Measurements from ENCODE around the gene ANKRD18B.
"Not testable (repeated sequence)": the region's sequence is repeated elsewhere in the genome, so short reads cannot be mapped to it uniquely, and the experiment has no call there.

The ANKRD18B gene

DNA sequence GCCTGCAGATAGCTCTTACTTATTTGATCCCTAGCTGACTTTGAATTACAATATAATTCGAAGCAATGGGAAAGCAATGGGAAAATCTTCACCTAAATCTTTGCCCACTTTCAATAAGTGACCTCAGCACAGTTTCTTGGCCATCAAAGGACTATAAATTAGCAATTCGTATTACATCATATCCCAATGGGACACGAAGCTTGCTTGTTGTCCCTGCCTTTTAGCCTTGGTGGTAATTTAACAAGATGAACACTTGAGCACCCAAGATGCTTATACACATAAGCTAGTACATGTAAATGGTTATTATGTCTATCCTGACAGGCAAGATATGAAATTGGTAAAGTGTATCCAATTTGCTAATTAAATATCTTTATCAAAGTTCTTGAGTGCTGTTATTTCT lies 9.9 kb downstream of the ANKRD18B start:
- not testable (repeated sequence) for DNase-seq (ENCODE audit: low read depth in 2 of 2)

DNA sequence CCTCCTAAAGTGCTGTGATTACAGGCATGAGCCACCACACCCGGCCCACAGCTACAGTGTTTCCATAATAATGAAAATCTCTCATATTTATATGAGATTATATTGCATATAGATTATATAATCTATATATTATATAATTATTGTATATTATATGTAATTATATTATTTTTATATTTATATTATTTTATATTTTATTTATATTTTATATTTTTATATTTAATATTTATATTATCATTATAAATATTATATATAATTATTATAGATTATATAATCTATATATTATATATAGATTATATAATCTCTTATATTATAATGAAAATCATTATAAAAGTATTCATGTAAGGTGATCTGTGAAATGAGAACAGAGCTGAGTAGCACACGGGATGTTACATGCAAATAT lies 11.5 kb downstream of the ANKRD18B start:
- no peak for DNase-seq (ENCODE audit: low read depth in 2 of 2)

DNA sequence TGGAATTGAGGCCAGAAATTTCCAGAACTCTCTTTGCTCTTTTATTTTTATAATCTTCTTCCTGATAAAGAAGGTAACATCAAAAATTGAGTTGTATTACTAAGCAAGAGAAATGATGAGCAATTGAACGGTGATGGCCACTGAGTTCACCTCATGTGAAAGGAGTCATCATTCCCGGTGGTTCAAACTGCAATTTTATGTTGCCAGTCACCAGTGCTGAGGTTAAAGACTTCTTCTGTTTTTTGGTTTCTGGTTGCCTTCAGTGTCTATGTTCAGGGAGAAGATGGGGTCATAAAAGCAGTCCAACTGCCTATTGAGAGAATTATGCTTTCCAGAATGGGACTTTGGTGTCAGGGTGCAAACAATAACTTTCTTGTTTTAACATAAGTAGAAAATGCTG lies 19.4 kb downstream of the ANKRD18B start:
- DNase-seq (ENCODE audit: low read depth in 2 of 2) = not testable (repeated sequence)

GRCh38 chr9:33545715-33546114 lies 21.7 kb downstream of the ANKRD18B start:
- not testable (repeated sequence) for DNase-seq (ENCODE audit: low read depth in 2 of 2)

DNA sequence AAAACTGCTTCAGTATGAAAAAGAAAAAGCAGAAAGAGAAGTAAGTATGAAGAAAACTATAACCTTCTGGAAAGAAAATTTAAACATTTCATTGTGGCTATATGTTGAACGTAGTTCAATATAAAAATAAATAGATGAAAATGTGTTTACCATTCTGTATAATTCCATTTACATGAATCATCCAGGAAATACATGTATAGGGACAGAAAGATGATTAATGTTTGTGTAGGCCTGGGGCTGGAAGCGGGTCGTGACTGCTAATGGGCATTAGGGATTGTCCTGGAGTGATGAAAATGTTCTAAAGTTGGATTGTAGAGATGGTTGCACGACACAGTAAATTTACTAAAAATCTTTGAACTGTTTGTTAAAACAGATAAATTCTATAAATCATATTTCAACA lies 24.8 kb downstream of the ANKRD18B start:
- not testable (repeated sequence) for DNase-seq (ENCODE audit: low read depth in 2 of 2)

GRCh38 chr9:33549418-33549817 lies 25.4 kb downstream of the ANKRD18B start:
- not testable (repeated sequence) for DNase-seq (ENCODE audit: low read depth in 2 of 2)

- DNase-seq (ENCODE audit: low read depth in 2 of 2) = not testable (repeated sequence)
Observed at GRCh38 chr9:33551183-33551582, 27.1 kb downstream of the ANKRD18B start.

- not testable (repeated sequence) for DNase-seq (ENCODE audit: low read depth in 2 of 2)
Observed at GRCh38 chr9:33552315-33552725, 28.3 kb downstream of the ANKRD18B start.

- DNase-seq (ENCODE audit: low read depth in 2 of 2) = not testable (repeated sequence)
Observed at GRCh38 chr9:33560217-33560616, 36.2 kb downstream of the ANKRD18B start.

- DNase-seq (ENCODE audit: low read depth in 2 of 2) = not testable (repeated sequence)
Observed at GRCh38 chr9:33562196-33562595, 38.1 kb downstream of the ANKRD18B start.

DNA sequence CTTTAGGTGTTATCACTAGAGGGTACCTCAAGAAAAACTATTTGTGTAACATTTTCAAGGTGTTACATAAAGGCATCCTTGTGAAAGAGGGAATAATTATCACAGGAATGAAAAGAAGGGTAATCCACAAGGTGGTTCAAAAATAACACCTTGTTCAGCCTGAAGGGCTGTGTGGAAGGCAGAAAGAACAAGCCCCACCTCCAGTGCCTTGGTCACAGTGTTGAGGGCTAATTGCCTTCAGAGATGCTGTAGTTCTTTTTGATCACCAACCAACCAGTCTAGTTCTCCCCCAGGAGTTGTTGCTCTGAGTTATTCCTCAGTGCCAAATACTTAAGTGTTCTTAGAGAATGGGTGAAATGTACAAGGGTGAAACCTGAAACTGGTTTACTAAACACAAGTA lies 43.7 kb downstream of the ANKRD18B start:
- DNase-seq (ENCODE audit: low read depth in 2 of 2) = not testable (repeated sequence)

DNA sequence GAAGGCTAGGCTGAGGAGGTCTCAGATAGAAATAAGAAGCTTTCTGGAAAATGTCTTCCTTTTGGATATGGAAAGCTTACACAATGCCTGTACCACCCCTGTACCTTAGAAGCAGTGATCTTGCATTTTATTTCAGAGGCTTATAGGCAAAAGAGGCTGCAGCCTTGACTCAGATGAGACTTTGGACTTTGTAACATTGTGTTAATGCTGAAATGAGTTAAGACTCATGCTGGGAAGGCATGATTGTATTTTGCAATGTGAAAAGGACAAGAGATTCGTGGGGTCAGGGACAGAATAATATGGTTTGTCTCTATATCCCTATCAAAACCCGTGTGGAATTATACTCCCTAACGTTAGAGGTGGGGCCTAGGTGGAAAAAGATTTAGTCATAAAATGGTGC lies 53.7 kb downstream of the ANKRD18B start:
- not testable (repeated sequence) for DNase-seq (ENCODE audit: low read depth in 2 of 2)

- DNase-seq (ENCODE audit: low read depth in 2 of 2) = not testable (repeated sequence)
Observed at GRCh38 chr9:33579996-33580395, 55.9 kb downstream of the ANKRD18B start.

DNA sequence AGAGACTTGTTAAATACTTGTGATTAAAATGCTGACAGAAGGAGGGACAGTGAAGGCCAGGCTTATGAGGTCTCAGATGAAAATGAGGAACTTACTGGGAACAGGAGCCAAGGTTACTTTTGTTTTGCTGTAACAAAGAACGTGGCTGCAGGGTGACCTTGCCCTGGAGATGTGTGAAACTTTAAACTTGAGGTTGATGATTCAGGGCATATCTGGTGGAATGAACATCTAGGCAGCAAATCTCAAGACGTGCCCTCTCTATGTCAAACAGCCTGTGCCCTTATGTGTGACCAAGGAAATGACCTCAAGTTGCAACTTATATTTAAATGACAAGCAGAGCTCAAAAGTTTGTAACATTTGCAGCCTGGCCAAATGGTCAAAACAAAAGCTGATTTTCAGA lies 58.6 kb downstream of the ANKRD18B start:
- not testable (repeated sequence) for DNase-seq (ENCODE audit: low read depth in 2 of 2)

DNA sequence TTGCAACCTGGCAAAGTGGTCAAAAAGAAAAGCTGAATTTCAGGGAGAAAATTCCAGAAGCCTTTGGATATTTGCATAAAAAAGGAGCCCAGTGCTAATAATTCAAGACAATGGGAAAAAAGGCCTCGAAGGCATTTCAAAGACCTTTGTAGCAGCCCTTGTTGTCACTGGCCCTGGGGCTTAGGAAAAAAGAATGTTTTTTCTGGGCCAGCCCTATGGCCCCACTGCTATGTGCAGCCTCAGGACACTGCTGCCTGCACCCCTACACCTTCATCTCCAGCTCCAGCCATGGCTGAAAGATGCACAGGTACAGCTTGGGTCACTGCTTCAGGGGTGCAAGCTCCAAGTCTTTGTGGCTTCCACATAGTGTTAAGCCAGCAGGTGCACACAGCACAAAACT lies 62.1 kb downstream of the ANKRD18B start:
- DNase-seq (ENCODE audit: low read depth in 2 of 2) = not testable (repeated sequence)

GRCh38 chr9:33587799-33588198 lies 63.7 kb downstream of the ANKRD18B start:
- DNase-seq (ENCODE audit: low read depth in 2 of 2) = not testable (repeated sequence)

- not testable (repeated sequence) for DNase-seq (ENCODE audit: low read depth in 2 of 2)
Observed at GRCh38 chr9:33588876-33589275, 64.8 kb downstream of the ANKRD18B start.

- DNase-seq (ENCODE audit: low read depth in 2 of 2) = not testable (repeated sequence)
Observed at GRCh38 chr9:33590857-33591256, 66.8 kb downstream of the ANKRD18B start.

DNA sequence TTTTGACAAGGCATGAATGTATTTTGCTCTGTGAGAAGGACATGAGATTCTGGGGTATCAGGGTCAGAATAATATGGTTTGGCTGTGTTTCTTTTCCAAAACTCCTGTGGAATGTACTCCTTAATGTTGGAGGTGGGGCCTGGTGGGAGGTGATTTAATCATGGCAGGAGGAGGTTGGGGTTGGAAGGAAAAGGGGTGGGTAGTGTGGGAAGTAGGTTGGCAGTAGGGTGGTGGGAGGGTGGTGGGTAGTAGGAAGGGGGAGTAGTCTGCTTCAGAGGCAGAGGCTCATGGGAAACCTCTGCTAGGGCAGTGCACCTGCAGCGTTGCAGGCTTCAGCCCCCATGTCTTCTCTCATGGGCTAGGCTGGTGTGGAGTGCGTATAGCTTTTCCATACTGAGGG lies 72.9 kb downstream of the ANKRD18B start:
- not testable (repeated sequence) for DNase-seq (ENCODE audit: low read depth in 2 of 2)

GRCh38 chr9:33597386-33597785 lies 73.3 kb downstream of the ANKRD18B start:
- DNase-seq (ENCODE audit: low read depth in 2 of 2) = not testable (repeated sequence)

DNA sequence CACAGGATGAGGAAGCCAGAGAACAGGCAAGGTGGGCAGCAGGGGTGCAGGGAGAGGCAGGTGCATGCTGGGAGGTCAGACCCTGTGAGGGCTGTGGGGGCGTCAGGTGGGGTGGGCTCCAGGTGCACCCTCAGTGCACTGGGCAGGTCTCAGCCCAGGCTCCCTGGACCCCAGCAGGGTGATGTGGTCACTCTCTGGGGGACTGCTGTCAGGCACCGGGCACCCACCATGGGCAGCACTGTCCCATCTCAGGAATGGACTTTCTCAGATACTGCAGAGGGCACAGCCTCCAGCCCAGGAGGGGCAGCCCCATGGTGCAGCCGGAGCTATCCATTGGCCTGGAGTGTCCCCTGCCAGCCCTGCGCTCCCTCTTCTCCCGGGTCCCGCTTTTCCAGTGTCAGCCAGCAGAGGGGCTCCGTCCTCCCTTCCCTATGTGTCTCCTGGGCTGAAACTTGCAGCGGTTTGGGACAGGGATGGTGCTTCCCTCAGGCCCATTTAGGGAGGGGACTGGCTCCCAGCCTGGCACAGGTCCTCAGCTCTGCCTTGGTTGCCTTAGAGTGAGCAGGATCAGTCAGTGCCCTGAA lies 74.8 kb downstream of the ANKRD18B start:
- DNase-seq (ENCODE audit: low read depth in 2 of 2) = not testable (repeated sequence)

- DNase-seq (ENCODE audit: low read depth in 2 of 2) = not testable (repeated sequence)
Observed at GRCh38 chr9:33600911-33601310, 76.9 kb downstream of the ANKRD18B start.

DNA sequence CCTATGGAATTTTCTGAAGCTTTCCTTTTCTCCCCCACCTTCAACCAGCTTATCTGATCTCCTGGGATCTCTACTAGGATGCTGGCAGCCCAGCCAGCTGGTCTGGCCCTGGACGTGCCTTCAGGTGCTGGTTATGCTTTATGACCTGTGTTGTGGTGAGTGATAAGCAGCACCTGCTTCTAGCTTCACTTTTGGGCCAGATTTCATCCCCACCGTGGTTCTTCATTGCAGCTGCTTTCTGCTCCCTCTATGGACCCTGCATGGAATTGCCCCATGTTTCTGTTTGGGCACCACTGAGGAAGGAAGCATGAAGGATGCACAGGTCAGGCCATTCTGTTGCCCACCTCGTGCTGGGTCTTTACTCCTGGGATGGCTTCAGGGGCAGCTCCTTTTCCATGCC lies 80.2 kb downstream of the ANKRD18B start:
- not testable (repeated sequence) for DNase-seq (ENCODE audit: low read depth in 2 of 2)

- not testable (repeated sequence) for DNase-seq (ENCODE audit: low read depth in 2 of 2)
Observed at GRCh38 chr9:33604936-33605335, 80.9 kb downstream of the ANKRD18B start.
